Raji (cell line): Measurements from ENCODE around the gene PVALB.

Experiments
- POLR2A ChIP-seq: IDR thresholded peaks from 2 replicates; pipeline ENCODE4 v1.6.1; 2011; ENCODE audit warnings: low read depth, low read length, control low read depth; ENCODE audit not compliant: insufficient read depth

The PVALB gene, protein sequence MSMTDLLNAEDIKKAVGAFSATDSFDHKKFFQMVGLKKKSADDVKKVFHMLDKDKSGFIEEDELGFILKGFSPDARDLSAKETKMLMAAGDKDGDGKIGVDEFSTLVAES

DNA sequence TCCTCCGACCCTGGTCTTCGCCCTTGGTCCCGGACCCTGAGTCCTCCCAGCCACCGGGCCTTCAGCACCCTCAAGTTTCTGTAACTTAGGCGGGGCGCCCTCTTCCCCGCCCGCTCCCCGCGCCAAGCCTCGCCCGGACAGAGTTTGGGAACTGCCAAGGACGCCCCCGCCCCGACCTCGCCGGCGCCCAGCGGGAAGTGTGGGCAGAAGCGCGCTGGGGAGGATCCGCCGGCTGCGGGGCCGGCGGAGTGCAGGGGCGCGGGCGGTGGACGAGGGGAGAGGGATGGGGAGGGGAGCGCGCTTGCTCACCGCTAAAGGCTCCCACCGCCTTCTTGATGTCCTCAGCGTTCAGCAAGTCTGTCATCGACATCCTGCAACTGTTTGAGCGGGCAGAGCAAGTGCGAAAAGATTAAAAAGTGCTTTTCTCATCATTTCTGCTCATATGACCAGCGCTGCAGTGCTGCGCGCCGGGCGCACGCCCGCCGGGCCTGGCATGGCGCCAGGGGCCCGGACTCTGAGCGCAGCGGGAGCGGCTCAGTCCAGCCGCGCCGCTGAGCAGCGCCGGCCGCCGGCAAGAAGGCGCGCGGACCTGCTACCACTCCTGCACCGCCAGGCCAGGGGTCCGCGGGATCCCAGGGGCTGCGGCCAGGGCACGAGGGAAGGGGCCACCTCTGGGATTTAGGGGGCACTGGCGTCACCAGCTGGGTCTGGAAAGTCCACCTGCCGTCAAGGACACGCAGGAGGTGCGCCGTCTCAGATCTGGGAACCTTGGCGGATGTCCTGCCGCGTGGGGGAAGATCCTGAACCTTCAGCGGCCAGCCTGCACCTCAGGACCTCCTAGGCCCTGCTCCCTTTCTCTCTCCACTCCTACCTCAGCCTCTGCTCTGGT lies at the start of gene PVALB:
Gene PVALB (minus strand): TSS at position 400 of the 889 bp plus-strand sequence. CDS start 30 bp downstream, at position 370.
- TF ChIP-seq POLR2A, result no peak

GRCh38 chr22:36865346-36865745 lies 48.5 kb upstream of the PVALB start:
- no peak for TF ChIP-seq POLR2A

DNA sequence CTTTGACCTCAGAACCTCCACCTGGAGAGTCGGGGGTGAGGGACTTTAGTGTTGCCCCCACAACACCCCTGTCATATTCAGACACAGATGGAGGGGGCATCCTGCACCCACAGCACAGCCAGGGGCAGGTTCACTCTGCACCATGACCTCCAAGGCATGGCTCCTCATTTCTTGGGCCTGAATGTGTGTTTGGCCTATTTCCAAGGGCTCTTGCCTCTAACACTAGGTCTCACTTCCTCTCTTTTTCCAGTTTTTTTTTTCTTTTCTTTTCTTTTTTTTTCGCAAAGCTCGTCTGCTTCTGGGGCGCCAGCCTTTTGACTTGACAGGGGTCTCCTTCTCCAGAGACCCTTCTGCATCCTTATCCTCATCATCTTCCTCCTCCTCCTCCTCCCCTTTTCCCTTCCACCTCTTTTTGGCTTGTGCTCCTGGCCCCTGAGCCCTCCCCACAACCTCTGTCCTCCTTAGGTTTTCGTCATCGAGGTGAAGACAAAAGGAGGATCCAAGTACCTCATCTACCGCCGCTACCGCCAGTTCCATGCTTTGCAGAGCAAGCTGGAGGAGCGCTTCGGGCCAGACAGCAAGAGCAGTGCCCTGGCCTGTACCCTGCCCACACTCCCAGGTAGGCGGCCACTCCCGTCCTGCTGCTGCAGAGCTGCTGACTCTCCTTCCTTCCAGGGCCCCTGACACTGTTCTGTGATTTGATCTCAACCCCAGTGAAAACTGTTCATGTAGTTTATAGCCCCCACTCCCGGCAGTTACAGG lies 47.8 kb upstream of the PVALB start:
- no peak for TF ChIP-seq POLR2A

GRCh38 chr22:36863979-36864378 lies 47.1 kb upstream of the PVALB start:
- TF ChIP-seq POLR2A, result no peak

DNA sequence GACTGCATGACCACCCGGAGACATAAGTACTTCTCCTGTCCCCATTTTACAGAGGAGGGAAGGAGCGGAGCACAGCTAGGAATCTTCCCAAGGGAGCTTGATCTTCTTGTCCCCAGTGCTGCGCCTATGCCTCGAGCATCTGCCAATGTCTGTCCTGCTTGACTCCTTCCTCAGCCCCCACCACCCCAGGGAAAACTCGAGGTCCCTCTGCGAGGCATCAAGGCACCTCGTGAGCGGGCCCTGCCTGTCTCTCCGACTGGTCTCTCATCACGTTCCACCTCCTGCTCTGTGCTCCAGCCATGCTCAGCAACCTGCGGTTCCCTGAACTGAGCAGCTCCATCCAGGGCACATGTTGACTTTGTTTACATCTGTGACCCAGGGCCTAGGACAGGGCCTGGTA lies 46.4 kb upstream of the PVALB start:
- TF ChIP-seq POLR2A, result no peak

- TF ChIP-seq POLR2A, result no peak
Observed at GRCh38 chr22:36862251-36863242, 45.7 kb upstream of the PVALB start.

DNA sequence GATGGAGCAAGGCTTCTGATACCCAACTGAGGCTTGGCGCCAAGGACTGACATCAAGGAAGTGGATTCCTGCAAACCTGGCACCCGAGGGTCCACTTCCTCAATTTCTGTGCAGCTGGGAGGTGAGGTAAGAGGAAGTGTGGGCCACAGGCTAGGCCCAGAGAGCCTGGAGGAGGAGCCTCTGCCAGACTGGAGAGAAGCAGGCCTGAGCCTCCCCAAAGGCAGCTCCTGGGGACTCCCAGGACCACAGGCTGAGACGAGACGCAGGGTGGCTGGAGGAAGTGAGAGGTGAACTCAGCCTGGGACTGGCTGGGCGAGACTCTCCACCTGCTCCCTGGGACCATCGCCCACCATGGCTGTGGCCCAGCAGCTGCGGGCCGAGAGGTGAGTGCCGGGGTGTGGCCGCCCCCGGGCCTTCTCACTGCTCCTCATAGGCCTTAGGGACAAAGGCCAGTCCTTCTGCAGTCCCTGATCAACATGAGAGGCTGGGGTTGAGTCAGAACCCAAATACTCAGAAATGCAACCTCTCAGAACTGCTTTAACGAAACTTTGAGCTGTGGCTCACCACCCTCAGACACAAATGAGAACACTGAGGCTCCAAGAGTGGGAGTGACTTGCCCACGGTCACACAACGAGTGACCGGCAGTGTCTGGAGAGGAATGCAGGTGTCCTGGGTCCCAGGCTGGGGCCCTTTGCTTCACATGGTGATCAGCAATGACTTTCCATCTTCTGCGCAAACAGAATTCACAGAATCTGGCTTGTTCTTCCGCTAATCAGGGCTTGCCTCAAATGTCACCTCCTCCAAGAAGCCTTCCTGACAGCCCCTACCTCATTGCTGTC lies 44.2 kb upstream of the PVALB start, which contains the start of gene NCF4:
Gene NCF4 (plus strand): TSS at position 186 of the 839 bp plus-strand sequence. CDS start 166 bp downstream, at position 352.
- TF ChIP-seq POLR2A, result peak; percentile 68

DNA sequence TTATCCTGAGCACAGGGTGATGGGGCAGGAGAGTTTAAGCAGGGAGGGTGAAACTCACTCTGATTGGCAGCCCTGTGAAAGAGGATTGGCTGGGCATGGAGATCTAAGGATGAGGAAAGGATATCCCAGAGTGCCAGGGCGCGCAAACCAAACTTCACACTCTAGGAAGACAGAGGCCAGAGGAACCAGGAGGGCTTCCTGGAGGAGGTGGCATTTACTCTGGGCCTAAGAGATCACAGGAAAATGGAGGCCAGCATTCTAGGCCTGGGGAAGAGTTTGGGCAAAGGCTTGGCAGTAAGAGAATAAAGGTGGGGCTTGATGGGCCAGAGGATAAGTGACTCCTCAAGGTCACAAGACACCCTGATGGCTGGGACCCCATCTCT lies 43.6 kb upstream of the PVALB start:
- TF ChIP-seq POLR2A, result no peak

GRCh38 chr22:36860017-36860416 lies 43.2 kb upstream of the PVALB start:
- TF ChIP-seq POLR2A, result no peak

DNA sequence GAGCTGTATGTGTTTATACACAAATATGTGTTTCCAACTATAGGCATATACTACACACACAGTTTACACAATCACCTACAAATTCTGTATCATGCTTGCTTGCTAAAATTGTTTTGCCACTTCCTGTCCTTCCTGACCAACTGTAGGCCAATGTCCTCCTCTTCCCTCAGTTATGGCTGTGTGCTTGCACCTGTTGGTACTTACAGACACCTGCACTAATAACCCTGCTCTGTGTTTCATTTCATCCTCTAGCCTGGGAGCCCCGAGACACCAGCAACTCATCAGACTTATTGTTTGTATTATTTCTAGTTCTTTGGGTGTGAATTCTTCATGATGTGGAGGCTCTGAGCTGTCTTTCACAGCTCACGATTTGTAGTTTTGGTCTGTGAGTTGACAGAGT lies 42.1 kb upstream of the PVALB start:
- TF ChIP-seq POLR2A, result no peak

DNA sequence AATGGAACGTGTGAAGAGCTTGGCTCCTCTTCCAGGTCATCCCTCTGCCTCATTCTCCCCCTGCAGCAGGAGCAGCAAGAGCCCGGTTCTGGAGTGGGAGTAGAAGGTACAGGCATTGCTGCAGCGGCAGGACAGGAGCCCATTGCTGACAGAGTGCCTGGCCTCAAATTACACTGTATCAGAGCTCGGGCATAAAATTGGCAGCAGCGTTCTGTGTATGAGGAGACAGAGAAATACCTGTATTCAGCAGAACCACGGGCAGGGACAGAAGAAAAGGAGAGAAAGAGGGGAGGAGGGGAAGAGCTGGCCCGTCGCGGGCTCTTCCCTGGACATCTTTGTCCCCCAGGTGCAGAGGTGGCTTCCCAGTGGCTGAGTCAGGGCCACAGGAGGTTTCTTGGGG lies 41.3 kb upstream of the PVALB start:
- TF ChIP-seq POLR2A, result no peak

DNA sequence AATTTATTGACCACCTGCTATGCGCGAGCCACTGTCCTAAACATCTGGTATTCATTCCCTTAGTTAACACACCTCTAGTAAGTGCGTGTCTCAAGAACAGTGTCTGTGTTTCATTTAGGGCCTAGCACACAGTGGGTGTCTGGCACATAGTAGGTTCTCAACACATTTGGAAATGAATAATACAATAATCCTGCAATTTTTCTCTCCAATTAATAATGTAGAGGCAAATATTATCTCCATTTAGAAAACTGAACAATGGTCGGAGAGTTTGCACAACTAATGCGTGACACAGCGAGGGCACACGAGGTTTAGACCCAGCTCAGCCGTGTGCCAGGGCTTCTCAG lies 39.9 kb upstream of the PVALB start:
- no peak for TF ChIP-seq POLR2A

DNA sequence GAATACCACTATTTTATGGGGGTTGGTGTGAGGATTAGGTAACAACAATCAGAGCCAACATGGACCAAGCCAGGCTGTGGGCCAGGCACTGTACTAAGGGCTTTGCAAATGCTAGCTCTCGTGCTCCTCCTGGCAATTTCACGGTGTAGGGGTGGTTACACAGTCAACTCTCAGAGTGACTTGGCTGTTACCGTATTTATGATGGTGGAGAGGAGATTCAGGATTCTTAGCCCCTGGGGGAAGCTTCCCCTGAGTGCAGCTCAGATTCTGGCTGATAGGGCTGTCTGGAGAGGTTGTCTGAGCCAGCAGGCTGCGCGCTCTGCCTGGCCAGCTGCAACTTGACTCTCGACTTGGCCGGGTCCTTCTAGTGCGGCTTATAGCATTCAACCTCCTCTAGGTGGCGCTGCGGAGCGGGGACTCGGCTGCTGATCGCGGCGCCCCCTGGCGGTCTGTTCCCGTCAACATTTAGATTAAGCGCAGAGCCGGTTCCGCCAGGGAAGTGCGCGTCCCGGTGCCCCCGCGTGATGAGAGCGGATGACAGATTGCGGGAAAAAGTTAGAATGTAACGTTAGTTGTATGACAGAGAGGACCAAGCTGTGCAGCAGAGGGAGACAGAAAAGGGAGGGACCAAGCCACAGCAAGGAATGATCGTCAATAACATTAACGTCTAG lies 39.4 kb upstream of the PVALB start:
- no peak for TF ChIP-seq POLR2A
